ENCODE data around the gene GPR143. TPM values are rescaled to one million over a fixed set of nuclear protein-coding genes. Genes with fewer than 3 reads are reported as not detected.
A peak's percentile ranks its signal among the peaks of the same experiment; 100 is the strongest.

The GPR143 gene
- total RNA-seq, 2 donors from 2014 or later: 11.7 to 13.5 TPM

GRCh38 chrX:9701790-9702189, 63.9 kb downstream of the GPR143 start:
- no peak overlapping the region for H3K9ac ChIP-seq (ENCODE audit: extremely low read depth, low read length, poor library complexity, severe bottlenecking)
- H3K36me3 ChIP-seq (ENCODE audit: control insufficient read depth, insufficient read depth, low read length): no peaks in the 10 kb centered on the region
- Mint-ChIP-seq H3K36me3 (ENCODE audit: low read depth) (peaks cover 54% of the 10 kb centered on the region), H3K27ac (no peak overlapping the region), H3K4me1 (no peaks in the 10 kb centered on the region), H3K4me3 (no peak overlapping the region), H3K9me3 (peaks cover 60% of the 10 kb centered on the region), H3K27me3 (ENCODE audit: insufficient read depth) (no peaks in the 10 kb centered on the region)
- TF ChIP-seq CTCF (conservative IDR thresholded peaks at IDR 0.05): peak; percentile 43
- no peaks in the 10 kb centered on the region for H3K4me1 ChIP-seq (ENCODE audit: control insufficient read depth, insufficient read depth, low read length)
- H3K9me3 ChIP-seq (ENCODE audit: control insufficient read depth, low read length): no peaks in the 10 kb centered on the region
- H3K27me3 ChIP-seq (ENCODE audit: control insufficient read depth, insufficient read depth, low read length, poor library complexity, severe bottlenecking): no peaks in the 10 kb centered on the region
- WGBS, 2 experiments (ENCODE audit: insufficient coverage in 1 of 2, insufficient read length in 1 of 2): 95 to 100% methylated on average over 3 to 12 of the region's 12 CpGs
- DNase-seq: peak; percentile 52
- no peak overlapping the region for H3K4me3 ChIP-seq (ENCODE audit: low read length)
- no peak overlapping the region for H3K27ac ChIP-seq (ENCODE audit: low read depth, low read length)

GRCh38 chrX:9700555-9700954, 65.1 kb downstream of the GPR143 start:
- Histone ChIP-seq H3K9me3 (ENCODE audit: control insufficient read depth, low read length) (no peaks in the 10 kb centered on the region), H3K9ac (ENCODE audit: extremely low read depth, low read length, poor library complexity, severe bottlenecking) (no peak overlapping the region), H3K4me3 (ENCODE audit: low read length) (no peak overlapping the region), H3K4me1 (ENCODE audit: control insufficient read depth, insufficient read depth, low read length) (no peaks in the 10 kb centered on the region), H3K27ac (ENCODE audit: low read depth, low read length) (no peak overlapping the region), H3K36me3 (ENCODE audit: control insufficient read depth, insufficient read depth, low read length) (no peaks in the 10 kb centered on the region), H3K27me3 (ENCODE audit: control insufficient read depth, insufficient read depth, low read length, poor library complexity, severe bottlenecking) (no peaks in the 10 kb centered on the region)
- Mint-ChIP-seq H3K4me3 (no peak overlapping the region), H3K36me3 (ENCODE audit: low read depth) (peaks cover 54% of the 10 kb centered on the region), H3K9me3 (peaks cover 64% of the 10 kb centered on the region), H3K27me3 (ENCODE audit: insufficient read depth) (no peaks in the 10 kb centered on the region), H3K27ac (no peak overlapping the region), H3K4me1 (no peaks in the 10 kb centered on the region)
- peak; percentile 56 for DNase-seq
- WGBS, 2 experiments (ENCODE audit: insufficient coverage in 1 of 2, insufficient read length in 1 of 2): 93 to 96% methylated on average over 3 to 15 of the region's 15 CpGs
- peak; percentile 52 for TF ChIP-seq CTCF (conservative IDR thresholded peaks at IDR 0.05)

DNA sequence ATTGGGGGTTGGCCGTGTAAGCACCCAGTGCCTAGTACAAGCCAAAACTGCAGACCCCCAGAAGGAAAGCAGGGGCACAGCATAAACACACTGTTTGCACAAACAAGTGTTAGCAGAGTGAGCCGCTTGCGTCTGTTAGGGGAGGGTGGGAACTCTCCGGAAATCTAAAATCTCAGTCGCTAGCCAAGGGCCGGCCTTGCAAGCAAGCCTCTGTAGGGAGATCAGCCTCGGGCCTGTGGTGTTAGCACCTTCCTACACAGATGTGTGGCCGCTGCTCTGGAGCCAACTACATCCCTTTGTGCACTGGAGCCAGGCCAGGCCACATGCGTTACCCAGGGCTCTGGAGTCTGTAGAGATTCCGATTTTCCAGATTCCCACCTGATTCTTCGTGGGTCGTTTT, 67.1 kb downstream of the GPR143 start:
- no peak for DNase-seq
- no peak overlapping the region for H3K27ac Mint-ChIP-seq
- no peaks in the 10 kb centered on the region for H3K4me1 Mint-ChIP-seq
- H3K36me3 ChIP-seq (ENCODE audit: control insufficient read depth, insufficient read depth, low read length): no peaks in the 10 kb centered on the region
- H3K27me3 Mint-ChIP-seq (ENCODE audit: insufficient read depth): no peaks in the 10 kb centered on the region
- H3K9ac ChIP-seq (ENCODE audit: extremely low read depth, low read length, poor library complexity, severe bottlenecking): no peak overlapping the region
- H3K9me3 Mint-ChIP-seq: peaks cover 62% of the 10 kb centered on the region
- H3K27ac ChIP-seq (ENCODE audit: low read depth, low read length): no peak overlapping the region
- no peak for TF ChIP-seq CTCF (conservative IDR thresholded peaks at IDR 0.05)
- no peak overlapping the region for H3K4me3 Mint-ChIP-seq
- no peaks in the 10 kb centered on the region for H3K4me1 ChIP-seq (ENCODE audit: control insufficient read depth, insufficient read depth, low read length)
- WGBS, 2 experiments (ENCODE audit: insufficient coverage in 1 of 2, insufficient read length in 1 of 2): 90 to 93% methylated on average over 2 to 12 of the region's 12 CpGs
- no peak overlapping the region for H3K4me3 ChIP-seq (ENCODE audit: low read length)
- no peaks in the 10 kb centered on the region for H3K27me3 ChIP-seq (ENCODE audit: control insufficient read depth, insufficient read depth, low read length, poor library complexity, severe bottlenecking)
- no peaks in the 10 kb centered on the region for H3K9me3 ChIP-seq (ENCODE audit: control insufficient read depth, low read length)
- peaks cover 46% of the 10 kb centered on the region for H3K36me3 Mint-ChIP-seq (ENCODE audit: low read depth)

Data from endodermal cell (in vitro differentiated cells).